SK-N-SH treated with all-trans-retinoic acid at 6 μM for 48 hours (cell line): ENCODE results near the gene FAM181A.
A peak's percentile ranks its signal among the peaks of the same experiment; 100 is the strongest.

ENCODE experiments used
- ATAC-seq: fragments of 200-7000 bp; cut with Tn5 transposase; 3 replicates; pipeline ENCODE4 v1.9.1; 2020; ENCODE audit warnings: mild to moderate bottlenecking, moderate library complexity
- ARNTL ChIP-seq: fragments of 450-650 bp; formaldehyde crosslinking; IDR thresholded peaks from 2 replicates; pipeline ENCODE4 v1.5.0; 2020; ENCODE audit warnings: low read depth, mild to moderate bottlenecking, moderate library complexity, borderline replicate concordance
- BACH2 ChIP-seq: fragments of 250-450 bp; sonication (Bioruptor Pico); IDR thresholded peaks from 2 replicates; pipeline ENCODE4 v1.9.0; 2021; ENCODE audit warnings: mild to moderate bottlenecking, borderline replicate concordance
- CSDC2 ChIP-seq: fragments of 250-450 bp; sonication (Bioruptor Pico); IDR thresholded peaks from 2 replicates; pipeline ENCODE4 v1.5.0; 2020; ENCODE audit warnings: mild to moderate bottlenecking, moderate library complexity
- CSRNP3 ChIP-seq: fragments of 250-450 bp; sonication (Bioruptor Pico); IDR thresholded peaks from 2 replicates; pipeline ENCODE4 v1.5.1; 2021; ENCODE audit warnings: mild to moderate bottlenecking, moderate library complexity
- GLIS3 ChIP-seq: fragments of 250-450 bp; sonication (Bioruptor Pico); IDR thresholded peaks from 2 replicates; pipeline ENCODE4 v1.5.0; 2020; ENCODE audit warnings: mild to moderate bottlenecking, moderate library complexity
- ISL1 ChIP-seq: fragments of 250-450 bp; sonication (Bioruptor Pico); IDR thresholded peaks from 2 replicates; pipeline ENCODE4 v2.1.2; 2022; ENCODE audit warnings: mild to moderate bottlenecking, moderate library complexity
- OSR1 ChIP-seq: fragments of 250-450 bp; sonication (Bioruptor Pico); IDR thresholded peaks from 2 replicates; pipeline ENCODE4 v1.8.0; 2022; ENCODE audit warnings: moderate library complexity, mild to moderate bottlenecking, inconsistent platforms
- PATZ1 ChIP-seq: fragments of 250-450 bp; sonication (Bioruptor Pico); IDR thresholded peaks from 2 replicates; pipeline ENCODE4 v1.8.0; 2020; ENCODE audit warnings: mild to moderate bottlenecking, moderate library complexity, borderline replicate concordance
- POU6F1 ChIP-seq: fragments of 250-450 bp; sonication (Bioruptor Pico); IDR thresholded peaks from 2 replicates; pipeline ENCODE4 v1.8.0; 2021; ENCODE audit warnings: low read depth, mild to moderate bottlenecking, moderate library complexity, borderline replicate concordance
- PPARA ChIP-seq: fragments of 250-450 bp; sonication (Bioruptor Pico); IDR thresholded peaks from 2 replicates; pipeline ENCODE4 v1.5.0; 2020; ENCODE audit warnings: mild to moderate bottlenecking, borderline replicate concordance
- SNAI2 ChIP-seq: fragments of 250-450 bp; sonication (Bioruptor Pico); IDR thresholded peaks from 2 replicates; pipeline ENCODE4 v1.5.0; 2020; ENCODE audit warnings: mild to moderate bottlenecking, moderate library complexity
- TOX ChIP-seq: fragments of 250-450 bp; sonication (Bioruptor Pico); IDR thresholded peaks from 2 replicates; pipeline ENCODE4 v1.8.0; 2021; ENCODE audit warnings: mild to moderate bottlenecking, moderate library complexity, borderline replicate concordance
- TSHZ2 ChIP-seq: fragments of 250-450 bp; sonication (Bioruptor Pico); IDR thresholded peaks from 2 replicates; pipeline ENCODE4 v1.5.0; 2020; ENCODE audit warnings: mild to moderate bottlenecking, moderate library complexity
- ZC3H10 ChIP-seq: fragments of 250-450 bp; sonication (Bioruptor Pico); IDR thresholded peaks from 2 replicates; pipeline ENCODE4 v1.5.1; 2021; ENCODE audit warnings: mild to moderate bottlenecking, moderate library complexity
- ZFP3 ChIP-seq: fragments of 250-450 bp; sonication (Bioruptor Pico); IDR thresholded peaks from 2 replicates; pipeline ENCODE4 v1.5.0; 2020; ENCODE audit warnings: mild to moderate bottlenecking, moderate library complexity
- ZFP30 ChIP-seq: fragments of 450-650 bp; formaldehyde crosslinking; IDR thresholded peaks from 2 replicates; pipeline ENCODE4 v1.5.0; 2022; ENCODE audit warnings: mild to moderate bottlenecking, moderate library complexity
- ZNF565 ChIP-seq: fragments of 450-650 bp; formaldehyde crosslinking; conservative IDR thresholded peaks from 2 replicates; pipeline ENCODE4 v1.5.0; 2020; ENCODE audit warnings: low read depth, mild to moderate bottlenecking, moderate library complexity
- ZNF8 ChIP-seq: fragments of 450-650 bp; formaldehyde crosslinking; IDR thresholded peaks from 2 replicates; pipeline ENCODE4 v1.5.0; 2020; ENCODE audit warnings: mild to moderate bottlenecking, moderate library complexity

Gene FAM181A

GRCh38 chr14:93958567-93959238, 31.6 kb downstream of the FAM181A start:
- no peak for ATAC-seq

GRCh38 chr14:93959239-93960107, 32.3 kb downstream of the FAM181A start:
- ATAC-seq, result peak; percentile 91
- TF ChIP-seq CSRNP3 (CRISPR knock-in tag) (no peak), TOX (CRISPR knock-in tag) (no peak), ZFP30 (no peak), GLIS3 (no peak)
- TF ChIP-seq, all 23 proteins: peak for 0

More at GRCh38 chr14:93958567-93959238, 31.6 kb downstream of the FAM181A start:
- TF ChIP-seq ZNF565 (CRISPR knock-in tag), result no peak
- no peak for TF ChIP-seq ZC3H10 (CRISPR knock-in tag)
- no peak for TF ChIP-seq CSDC2 (CRISPR knock-in tag)
- no peak for TF ChIP-seq OSR1 (CRISPR knock-in tag)
- no peak for TF ChIP-seq PATZ1 (CRISPR knock-in tag)
- no peak for TF ChIP-seq SNAI2 (CRISPR knock-in tag)
- no peak for TF ChIP-seq TSHZ2 (CRISPR knock-in tag)
- TF ChIP-seq TOX (CRISPR knock-in tag), result no peak
- TF ChIP-seq PPARA (CRISPR knock-in tag), result no peak
- TF ChIP-seq ZFP30, result no peak
- no peak for TF ChIP-seq ARNTL

GRCh38 chr14:93960108-93960475, 32.9 kb downstream of the FAM181A start:
- ATAC-seq, result no peak
- no peak for TF ChIP-seq CSDC2 (CRISPR knock-in tag)
- TF ChIP-seq ZFP30, result no peak
- TF ChIP-seq BACH2 (CRISPR knock-in tag), result no peak
- TF ChIP-seq POU6F1, result no peak
- peak; percentile 98 for TF ChIP-seq ZFP3 (CRISPR knock-in tag)
- no peak for TF ChIP-seq ZNF565 (CRISPR knock-in tag)
- no peak for TF ChIP-seq SNAI2 (CRISPR knock-in tag)

- no peak for ATAC-seq
- TF ChIP-seq ISL1 (no peak), ZNF8 (no peak)
Measured at GRCh38 chr14:93960774-93961438, 33.8 kb downstream of the FAM181A start.
